SHP77 (cell line): Measurements from ENCODE around the gene OR52E4.

Experiments used
- DNase-seq, 2 experiments: peaks; one replicate each; lab custom pipeline; 2025; lab: John Stamatoyannopoulos, UW

OR52E4 gene

GRCh38 chr11:5880329-5880728 lies at the start of gene OR52E4:
Gene OR52E4 (plus strand): TSS chr11:5880629. CDS start chr11:5884293, 3,664 bp downstream.
- no peak for DNase-seq

GRCh38 chr11:5831196-5831829 lies 49.1 kb upstream of the OR52E4 start:
- DNase-seq = no peak

DNA sequence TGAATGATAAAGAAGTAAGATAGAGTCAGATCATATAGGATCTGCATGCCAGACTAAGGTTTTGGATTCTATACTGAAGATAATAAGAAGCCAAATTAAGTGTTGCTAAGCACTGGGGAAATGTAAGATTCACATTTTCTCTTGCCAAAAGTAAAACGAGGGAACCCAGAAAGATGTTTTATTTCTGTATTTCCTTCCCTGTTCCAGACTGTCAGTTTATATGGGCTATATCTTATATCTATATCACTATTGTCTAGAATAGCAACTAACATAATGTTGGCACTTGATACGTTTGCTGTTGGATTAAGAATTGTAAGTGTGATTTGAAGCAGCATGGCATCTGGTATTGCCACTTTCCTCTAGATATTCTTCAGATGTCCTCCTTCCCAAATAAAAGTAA lies 47.0 kb upstream of the OR52E4 start:
- no peak for DNase-seq

DNA sequence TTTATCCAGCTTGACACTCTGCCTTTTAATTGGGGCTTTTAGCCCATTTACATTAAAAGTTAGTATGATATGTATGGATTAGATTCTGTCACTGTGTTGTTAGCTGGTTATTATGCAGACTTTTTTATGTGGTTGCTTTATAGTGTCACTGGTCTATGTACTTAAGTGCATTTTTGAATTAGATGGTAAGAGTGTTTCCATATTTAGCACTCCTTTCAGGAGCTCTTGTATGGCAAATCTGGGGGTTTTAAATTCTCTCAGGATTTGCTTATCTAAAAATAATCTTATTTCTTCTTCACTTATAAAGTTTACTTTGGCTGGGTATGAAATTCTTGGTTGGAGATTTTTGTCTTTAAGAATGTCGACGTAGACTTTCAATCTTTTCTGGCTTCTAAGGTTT lies 42.7 kb upstream of the OR52E4 start:
- DNase-seq = no peak

DNA sequence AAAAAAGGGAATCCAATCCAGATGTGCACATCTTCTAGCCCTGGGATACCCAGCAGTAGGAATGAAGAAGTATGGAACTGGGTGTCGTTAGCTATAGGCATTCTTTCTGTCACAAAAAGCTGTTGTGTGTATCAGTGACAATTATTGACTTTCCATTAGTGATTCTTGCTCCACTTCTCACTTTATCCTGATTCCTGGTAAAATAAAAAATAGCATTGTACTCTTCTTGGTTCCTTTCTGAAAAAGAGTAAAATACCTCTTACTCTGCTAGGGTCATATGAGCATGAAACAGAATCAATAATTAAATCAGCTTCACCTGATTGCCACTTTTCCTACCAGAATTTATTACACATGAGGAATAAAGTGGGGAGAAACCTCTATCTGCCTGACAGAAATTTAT lies 38.6 kb upstream of the OR52E4 start, which contains the start of gene OR52E6:
OR52E6 (minus strand) TSS at position 101 of the 400 bp plus-strand sequence; CDS start at position 101, 0 bp downstream.
- no peak for DNase-seq

- DNase-seq = no peak
Observed at GRCh38 chr11:5846701-5847100, 33.7 kb upstream of the OR52E4 start.

DNA sequence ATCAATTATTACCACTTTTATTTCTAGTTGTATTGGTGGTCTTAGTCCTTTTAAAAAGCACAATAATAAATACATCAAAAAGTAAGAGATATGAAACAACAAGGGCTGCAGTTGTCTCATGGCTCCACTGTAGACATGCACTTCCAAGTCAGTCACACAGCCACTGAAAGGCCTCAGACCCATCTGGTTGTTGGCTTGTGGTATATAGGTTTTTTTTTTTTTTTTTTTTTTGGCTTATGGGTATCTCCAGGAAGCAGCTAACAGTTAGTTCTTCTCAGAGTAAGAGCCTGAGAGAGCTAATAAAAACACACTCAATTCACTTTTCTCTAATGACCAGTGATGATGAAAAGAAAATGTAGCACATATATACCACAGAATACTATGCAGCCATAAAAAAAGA lies 32.7 kb upstream of the OR52E4 start:
- no peak for DNase-seq

DNA sequence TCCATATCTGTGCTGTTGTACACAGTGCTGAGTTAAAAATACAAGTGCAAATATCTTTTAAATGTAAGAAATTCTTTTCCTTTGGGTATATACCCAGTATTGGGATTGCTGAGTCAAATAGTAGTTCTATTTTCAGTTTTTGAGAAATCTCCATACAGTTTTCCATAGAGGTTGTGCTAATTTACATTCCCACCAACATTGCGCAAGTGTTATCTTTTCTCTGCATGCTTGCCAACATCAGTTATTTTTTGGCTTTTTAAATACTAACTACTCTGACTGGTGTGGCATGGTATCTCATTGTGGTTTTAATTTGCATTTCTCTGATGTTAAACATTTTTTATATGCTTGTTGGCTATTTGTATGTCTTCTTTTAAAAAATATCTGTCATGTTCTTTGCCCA lies 29.4 kb upstream of the OR52E4 start:
- no peak for DNase-seq

- no peak for DNase-seq
Observed at GRCh38 chr11:5857590-5857989, 22.8 kb upstream of the OR52E4 start, which contains the start of gene OR52E8. Gene OR52E8 (minus strand): TSS chr11:5857690. CDS start chr11:5857690, 0 bp downstream.

- DNase-seq = no peak
Observed at GRCh38 chr11:5865826-5866225, 14.6 kb upstream of the OR52E4 start.

DNA sequence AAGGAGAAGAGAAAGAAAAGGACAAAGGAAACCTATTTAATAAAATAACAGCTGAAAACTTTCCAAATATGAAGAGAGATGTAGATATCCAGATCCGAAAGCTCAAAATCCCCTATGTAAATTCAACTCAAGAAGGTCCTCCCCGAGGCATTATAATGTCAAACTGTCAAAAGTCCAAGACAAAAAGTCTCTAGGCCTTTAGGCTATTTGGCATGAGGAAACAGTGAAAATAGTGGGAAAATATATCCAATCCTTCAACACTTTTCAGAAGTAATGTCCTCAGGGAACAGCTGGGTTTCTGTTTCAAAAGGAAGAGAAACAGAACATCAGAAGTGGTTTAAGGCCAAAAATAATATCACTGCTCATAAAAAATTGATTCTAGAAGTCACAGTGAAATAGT lies 1.9 kb upstream of the OR52E4 start:
- no peak for DNase-seq

DNA sequence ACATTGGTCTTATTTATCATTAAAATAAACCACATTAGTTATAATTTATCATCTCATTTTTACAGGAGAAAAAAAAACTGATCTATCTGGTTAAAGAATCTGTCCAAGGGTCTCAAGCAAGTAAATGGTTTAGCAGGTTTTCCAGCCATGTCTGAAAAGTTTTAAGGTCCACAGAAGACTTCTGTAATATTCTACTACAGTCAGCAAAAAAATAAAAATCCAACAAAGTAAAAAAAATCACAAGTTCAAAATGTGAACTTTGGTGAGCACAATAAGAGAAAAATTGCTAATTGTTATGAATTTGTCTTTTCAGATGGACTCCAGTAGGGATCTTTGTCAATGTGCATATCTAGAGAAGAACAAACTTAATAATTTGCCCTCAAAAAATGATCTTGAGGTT lies 1.3 kb downstream of the OR52E4 start:
- DNase-seq = no peak

GRCh38 chr11:5887172-5887571 lies 6.7 kb downstream of the OR52E4 start:
- DNase-seq = no peak

DNA sequence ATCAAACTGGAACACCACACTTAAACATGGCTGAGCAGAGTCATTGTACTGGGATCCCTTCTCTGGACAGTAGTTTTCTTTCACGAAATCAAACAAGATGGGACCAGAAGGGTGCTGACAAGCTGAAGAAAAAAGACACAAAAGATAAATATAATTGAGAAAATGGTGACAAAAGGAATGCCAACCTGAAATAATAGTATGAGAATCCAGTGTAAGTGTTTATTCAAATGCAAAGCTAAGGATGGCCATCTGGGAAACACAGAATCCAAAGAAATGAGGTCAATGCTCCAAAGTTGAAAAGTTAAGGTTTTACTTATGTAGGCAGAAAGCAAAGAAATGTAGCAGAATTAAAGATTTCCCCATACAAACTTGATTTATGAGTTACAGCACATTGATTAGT lies 7.2 kb downstream of the OR52E4 start:
- no peak for DNase-seq

DNA sequence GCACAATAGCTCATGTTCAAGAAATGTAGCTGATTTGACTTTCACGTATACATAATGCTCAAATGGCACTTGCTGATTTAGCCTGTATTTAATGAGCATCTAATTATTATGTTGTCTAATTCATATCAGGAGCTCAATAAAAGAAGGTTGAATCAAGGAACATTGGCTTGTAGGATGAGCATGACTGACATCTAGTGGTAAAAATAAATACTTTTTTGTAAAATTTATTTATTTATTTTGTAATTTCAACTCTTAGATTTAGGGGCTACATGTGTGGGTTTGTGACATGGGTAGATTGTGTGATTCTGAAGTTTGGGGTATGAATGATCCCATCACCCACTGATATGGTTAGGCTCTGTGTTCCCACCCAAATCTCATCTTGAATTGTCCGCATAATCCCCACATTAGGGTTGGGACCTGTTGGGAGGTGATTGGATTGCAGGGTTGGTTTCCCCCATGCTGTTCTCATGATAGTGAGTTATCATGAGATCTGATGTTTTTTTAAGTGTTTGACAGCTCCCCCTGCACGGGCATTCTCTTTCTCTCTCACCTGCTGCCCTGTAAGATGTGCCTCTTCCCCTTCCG lies 10.9 kb downstream of the OR52E4 start:
- DNase-seq = no peak

GRCh38 chr11:5892908-5893307 lies 12.5 kb downstream of the OR52E4 start, which contains the start of gene OR52E5:
Gene OR52E5 (plus strand): TSS chr11:5893208. CDS start chr11:5900777, 7,569 bp downstream.
- no peak for DNase-seq

DNA sequence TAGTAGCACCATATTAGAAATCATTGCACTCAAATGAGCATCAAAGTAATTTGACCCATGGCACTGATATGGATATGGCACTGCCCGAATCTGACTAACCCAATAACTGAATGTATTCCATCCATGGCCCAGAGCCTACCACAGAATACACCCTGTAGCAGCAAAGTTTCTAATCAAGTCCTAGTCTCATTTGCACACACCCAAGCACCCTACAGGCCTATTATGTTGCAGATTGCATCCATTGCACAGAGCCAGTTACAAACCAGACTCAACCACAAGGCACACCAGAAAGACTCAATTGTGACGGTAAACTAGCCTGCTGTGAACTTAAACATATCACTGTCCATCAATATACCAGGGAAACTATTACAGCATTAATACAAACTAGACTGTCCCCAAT lies 19.1 kb downstream of the OR52E4 start:
- no peak for DNase-seq

GRCh38 chr11:5910540-5910939 lies 30.1 kb downstream of the OR52E4 start:
- DNase-seq = no peak

GRCh38 chr11:5922749-5923426 lies 42.5 kb downstream of the OR52E4 start:
- no peak for DNase-seq

- no peak for DNase-seq
Observed at GRCh38 chr11:5923427-5923776, 43.0 kb downstream of the OR52E4 start.

DNA sequence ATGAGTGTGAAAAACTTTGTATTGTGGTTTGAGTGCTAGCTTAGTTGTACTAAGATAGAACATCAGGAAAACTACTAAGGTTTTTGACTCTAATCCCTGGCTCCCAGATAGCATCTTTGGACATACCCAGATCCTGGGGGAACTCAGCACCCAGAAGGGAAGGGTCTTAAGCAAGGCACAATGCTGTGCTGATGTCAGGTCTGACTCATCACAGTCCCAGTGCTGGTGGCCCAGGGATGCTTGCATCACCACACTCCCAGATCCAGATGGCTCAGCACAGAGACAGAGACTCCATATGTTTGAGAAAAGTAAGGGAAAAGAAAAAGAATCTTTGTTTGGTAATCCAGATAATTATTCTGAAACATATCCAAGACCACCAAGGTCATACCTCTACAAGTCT lies 43.4 kb downstream of the OR52E4 start:
- DNase-seq = no peak

DNA sequence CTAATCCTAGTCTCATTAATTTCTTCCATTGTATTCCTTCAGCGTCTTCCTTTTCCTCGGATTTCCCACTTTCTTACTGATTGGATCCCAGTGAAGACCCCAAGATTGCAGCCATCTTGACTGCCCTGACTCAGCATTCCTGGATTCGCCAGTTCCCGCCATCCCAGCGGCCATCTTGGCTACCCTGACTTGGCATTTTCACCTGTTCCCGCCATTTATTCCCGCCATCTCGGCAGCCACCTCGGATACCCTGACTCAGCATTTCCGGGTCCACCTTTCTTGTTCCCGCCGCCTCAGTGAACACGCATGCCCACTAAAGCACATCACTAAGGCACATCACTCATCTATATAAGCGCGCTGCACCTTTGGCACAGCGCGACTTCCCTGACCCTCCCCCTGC lies 47.8 kb downstream of the OR52E4 start:
- no peak for DNase-seq

GRCh38 chr11:5928811-5929210 lies 48.4 kb downstream of the OR52E4 start:
- DNase-seq = no peak
